Activated naive CD4-positive, alpha-beta T cell (primary cell): Measurements from ENCODE around the gene ADAMTS7.
"Not testable (repeated sequence)": the region's sequence is repeated elsewhere in the genome, so short reads cannot be mapped to it uniquely, and the experiment has no call there.

Experiments
- DNase-seq, 4 experiments: peaks; one replicate each; lab custom pipeline; 2025; lab: John Stamatoyannopoulos, UW

Gene ADAMTS7

GRCh38 chr15:78726870-78727551, 84.3 kb downstream of the ADAMTS7 start:
- DNase-seq = no peak

- not testable (repeated sequence) for DNase-seq
Measured at GRCh38 chr15:78719819-78720450, 91.3 kb downstream of the ADAMTS7 start.

- no peak for DNase-seq
Measured at GRCh38 chr15:78718837-78719236, 92.4 kb downstream of the ADAMTS7 start.

GRCh38 chr15:78717956-78718656, 93.2 kb downstream of the ADAMTS7 start:
- no peak for DNase-seq

GRCh38 chr15:78716651-78717050, 94.6 kb downstream of the ADAMTS7 start:
- DNase-seq = no peak

GRCh38 chr15:78715930-78716329, 95.3 kb downstream of the ADAMTS7 start:
- no peak for DNase-seq

GRCh38 chr15:78715434-78715833, 95.8 kb downstream of the ADAMTS7 start:
- no peak for DNase-seq

- no peak for DNase-seq
Measured at GRCh38 chr15:78714890-78715289, 96.4 kb downstream of the ADAMTS7 start.

GRCh38 chr15:78712797-78713515, 98.3 kb downstream of the ADAMTS7 start:
- no peak for DNase-seq

- no peak for DNase-seq
Measured at GRCh38 chr15:78711638-78712037, 99.6 kb downstream of the ADAMTS7 start.

GRCh38 chr15:78709263-78709882, 101.9 kb downstream of the ADAMTS7 start:
- peak; percentile 30 to 49 (median 38) for DNase-seq
